ENCODE measurements around the gene CDYL2.

Gene CDYL2

GRCh38 chr16:80846275-80846674, 41.9 kb upstream of the CDYL2 start:
- in situ Hi-C loops (cut with MboI; ENCODE audit: low sequenced_read_pairs, unreplicated experiment): no loop called here
- no peak for TF ChIP-seq CTCF (IDR thresholded peaks at IDR 0.05; ENCODE audit: borderline replicate concordance, control extremely low read depth, extremely low read depth, insufficient read depth, missing control alignments)
- no peak for DNase-seq (ENCODE audit: low spot score)

- no peak for DNase-seq (ENCODE audit: low spot score)
- TF ChIP-seq CTCF (IDR thresholded peaks at IDR 0.05; ENCODE audit: borderline replicate concordance, control extremely low read depth, extremely low read depth, insufficient read depth, missing control alignments): no peak
- in situ Hi-C loops (cut with MboI; ENCODE audit: low sequenced_read_pairs, unreplicated experiment): no loop called here
These were observed 40.0 kb upstream of the CDYL2 start for GRCh38 chr16:80844395-80844794.

GRCh38 chr16:80841231-80841630, 36.8 kb upstream of the CDYL2 start:
- in situ Hi-C loops (cut with MboI; ENCODE audit: low sequenced_read_pairs, unreplicated experiment): no loop called here
- DNase-seq (ENCODE audit: low spot score): no peak
- no peak for TF ChIP-seq CTCF (IDR thresholded peaks at IDR 0.05; ENCODE audit: borderline replicate concordance, control extremely low read depth, extremely low read depth, insufficient read depth, missing control alignments)

- in situ Hi-C loops (cut with MboI; ENCODE audit: low sequenced_read_pairs, unreplicated experiment): no loop called here
- no peak for TF ChIP-seq CTCF (IDR thresholded peaks at IDR 0.05; ENCODE audit: borderline replicate concordance, control extremely low read depth, extremely low read depth, insufficient read depth, missing control alignments)
These were observed 33.2 kb upstream of the CDYL2 start for GRCh38 chr16:80837533-80838147.

GRCh38 chr16:80836846-80837245, 32.4 kb upstream of the CDYL2 start:
- TF ChIP-seq CTCF (IDR thresholded peaks at IDR 0.05; ENCODE audit: borderline replicate concordance, control extremely low read depth, extremely low read depth, insufficient read depth, missing control alignments): no peak
- in situ Hi-C loops (cut with MboI; ENCODE audit: low sequenced_read_pairs, unreplicated experiment): no loop called here
- DNase-seq (ENCODE audit: low spot score): no peak

More at GRCh38 chr16:80837533-80838147, 33.2 kb upstream of the CDYL2 start:
- no peak for DNase-seq (ENCODE audit: low spot score)

GRCh38 chr16:80836202-80836601, 31.8 kb upstream of the CDYL2 start:
- TF ChIP-seq CTCF (IDR thresholded peaks at IDR 0.05; ENCODE audit: borderline replicate concordance, control extremely low read depth, extremely low read depth, insufficient read depth, missing control alignments): no peak
- DNase-seq (ENCODE audit: low spot score): no peak
- in situ Hi-C loops (cut with MboI; ENCODE audit: low sequenced_read_pairs, unreplicated experiment): no loop called here

Data from GM13976 (cell line).